Kidney epithelial cell (primary cell): ENCODE measurements around the gene MFGE8. TPM values are rescaled to one million over a fixed set of nuclear protein-coding genes. Genes with fewer than 3 reads are reported as not detected.

Experiments used
- DNase-seq: peaks from one replicate; pipeline ENCODE4 v3.0.0-alpha.2; 2010; ENCODE audit warnings: low read depth
- H3K27me3 ChIP-seq: 2 replicates; pipeline ENCODE4 v1.6.0; 2011; ENCODE audit warnings: low read length; ENCODE audit not compliant: control insufficient read depth, insufficient read depth
- H3K36me3 ChIP-seq: 2 replicates; pipeline ENCODE4 v1.5.1; 2011; ENCODE audit warnings: low read length; ENCODE audit not compliant: control insufficient read depth, insufficient read depth
- H3K4me3 ChIP-seq: 2 replicates; pipeline ENCODE4 v1.5.1; 2011; ENCODE audit warnings: low read depth, mild to moderate bottlenecking, control low read depth, low read length
- CTCF ChIP-seq: IDR thresholded peaks from 2 replicates; pipeline ENCODE4 v1.5.1; 2011; ENCODE audit warnings: mild to moderate bottlenecking, moderate library complexity, low read length, control low read depth, inconsistent platforms; ENCODE audit not compliant: insufficient read depth, poor library complexity, severe bottlenecking
- total RNA-seq: library from RNA; depleted of rRNA; stranded (reverse); fragments of >200 nt; gene quantifications from 2 replicates; pipeline ENCODE4 v1.2.3, GENCODE V29; 2015

The MFGE8 gene
- total RNA-seq, 1 donor from 2014 or later = 261 TPM

- no peak for TF ChIP-seq CTCF
- no peaks in the 10 kb centered on the region for H3K36me3 ChIP-seq
- no peak for DNase-seq
- H3K4me3 ChIP-seq = no peak overlapping the region
- peaks cover 4% of the 10 kb centered on the region for H3K27me3 ChIP-seq
These were observed 14.4 kb downstream of the MFGE8 start for GRCh38 chr15:88898736-88899135.

GRCh38 chr15:88897456-88898194 lies 15.6 kb downstream of the MFGE8 start:
- TF ChIP-seq CTCF = peak; percentile 77
- no peak overlapping the region for H3K4me3 ChIP-seq

GRCh38 chr15:88897142-88897455 lies 16.1 kb downstream of the MFGE8 start:
- TF ChIP-seq CTCF = no peak
- Histone ChIP-seq H3K36me3 (no peaks in the 10 kb centered on the region), H3K27me3 (peaks cover 4% of the 10 kb centered on the region), H3K4me3 (no peak overlapping the region)
- DNase-seq = no peak

More at GRCh38 chr15:88897456-88898194, 15.6 kb downstream of the MFGE8 start:
- H3K36me3 ChIP-seq = no peaks in the 10 kb centered on the region
- peaks cover 4% of the 10 kb centered on the region for H3K27me3 ChIP-seq
- DNase-seq = no peak

GRCh38 chr15:88896333-88897033 lies 16.7 kb downstream of the MFGE8 start:
- Histone ChIP-seq H3K4me3 (no peak overlapping the region), H3K27me3 (peaks cover 4% of the 10 kb centered on the region), H3K36me3 (no peaks in the 10 kb centered on the region)
- DNase-seq = no peak
- no peak for TF ChIP-seq CTCF

- peak within 1 kb of the TSS; percentile 53 for H3K4me3 ChIP-seq
- peaks cover 4% of the 10 kb centered on the region for H3K27me3 ChIP-seq
- TF ChIP-seq CTCF = no peak
- no peak for DNase-seq
- H3K36me3 ChIP-seq = no peaks in the 10 kb centered on the region
These were observed 18.1 kb downstream of the MFGE8 start, which contains the start of gene HAPLN3 for GRCh38 chr15:88894819-88895767. Gene HAPLN3, minus strand, starts transcription at chr15:88895544. Its CDS starts 8,246 bp downstream, at chr15:88887298.
